SU-DHL-6 (cell line): ENCODE measurements around the gene PFDN1.

ENCODE experiments used
- H2AFZ ChIP-seq: fragments of 200-600 bp; sonication (generic); 2 replicates; pipeline ENCODE4 v1.6.1; 2014; ENCODE audit warnings: low read depth, mild to moderate bottlenecking, moderate library complexity, mixed read lengths, antibody characterized with exemption, low read length; ENCODE audit not compliant: severe bottlenecking
- H3F3A ChIP-seq: fragments of 200-600 bp; shearing (Covaris generic); 2 replicates; pipeline ENCODE4 v1.6.0; 2016; ENCODE audit warnings: antibody characterized with exemption, mild to moderate bottlenecking; ENCODE audit not compliant: insufficient read depth
- H3K27ac ChIP-seq: fragments of 200-600 bp; sonication (generic); 2 replicates; pipeline ENCODE4 v1.5.1; 2016; ENCODE audit warnings: low read depth, mild to moderate bottlenecking, low read length, moderate library complexity, mixed read lengths
- H3K27me3 ChIP-seq: fragments of 200-600 bp; sonication (generic), shearing (Covaris generic); 2 replicates; pipeline ENCODE4 v1.6.0; 2014; ENCODE audit warnings: mild to moderate bottlenecking, low read length
- H3K36me3 ChIP-seq: fragments of 200-600 bp; sonication (generic); 2 replicates; pipeline ENCODE4 v1.6.1; 2014; ENCODE audit warnings: mild to moderate bottlenecking, low read length, mixed read lengths
- H3K4me2 ChIP-seq: fragments of 300-600, 200-600 bp; shearing (Covaris generic), sonication (generic); 2 replicates; pipeline ENCODE4 v1.6.0; 2014; ENCODE audit warnings: low read length, low read depth, mild to moderate bottlenecking; ENCODE audit not compliant: poor library complexity, severe bottlenecking
- H3K4me3 ChIP-seq: fragments of 200-600 bp; sonication (generic); 2 replicates; pipeline ENCODE4 v1.5.1; 2014; ENCODE audit warnings: antibody characterized with exemption, low read length, mild to moderate bottlenecking, mixed read lengths; ENCODE audit not compliant: insufficient read depth, poor library complexity, severe bottlenecking
- H3K79me2 ChIP-seq: fragments of 200-600 bp; sonication (generic); 2 replicates; pipeline ENCODE4 v1.6.1; 2014; ENCODE audit warnings: mild to moderate bottlenecking, low read length, moderate library complexity; ENCODE audit not compliant: insufficient read depth
- H3K9ac ChIP-seq: fragments of 200-600 bp; sonication (generic); 2 replicates; pipeline ENCODE4 v1.7.0; 2014; ENCODE audit warnings: mild to moderate bottlenecking, low read length
- H3K9me2 ChIP-seq: fragments of 200-600 bp; sonication (generic); replicated peaks from 2 replicates; pipeline ENCODE4 v1.6.1; 2014; ENCODE audit warnings: low read length; ENCODE audit not compliant: insufficient read depth
- H3K9me3 ChIP-seq: fragments of 200-600 bp; sonication (generic); 2 replicates; pipeline ENCODE4 v1.6.1; 2014; ENCODE audit warnings: low read length, mixed read lengths; ENCODE audit not compliant: insufficient read depth
- H4K20me1 ChIP-seq: fragments of 200-600 bp; sonication (generic); 2 replicates; pipeline ENCODE4 v1.6.1; 2014; ENCODE audit warnings: low read depth, mild to moderate bottlenecking, antibody characterized with exemption, low read length, moderate library complexity, mixed read lengths
- EZH2phosphoT487 ChIP-seq: fragments of 200-600 bp; sonication (generic), shearing (Covaris generic); conservative IDR thresholded peaks from 2 replicates; pipeline ENCODE4 v1.6.1; 2018; ENCODE audit warnings: mild to moderate bottlenecking, antibody characterized with exemption, low read length, moderate library complexity, mixed read lengths
- TF ChIP-seq, protein P1 (sequence below): fragments of 200-600 bp; sonication (generic); IDR thresholded peaks from one replicate; pipeline ENCODE4 v1.5.1; 2017; ENCODE audit warnings: antibody characterized with exemption, mild to moderate bottlenecking, low read length, moderate library complexity; ENCODE audit not compliant: insufficient read depth, poor library complexity, severe bottlenecking

Gene PFDN1

DNA sequence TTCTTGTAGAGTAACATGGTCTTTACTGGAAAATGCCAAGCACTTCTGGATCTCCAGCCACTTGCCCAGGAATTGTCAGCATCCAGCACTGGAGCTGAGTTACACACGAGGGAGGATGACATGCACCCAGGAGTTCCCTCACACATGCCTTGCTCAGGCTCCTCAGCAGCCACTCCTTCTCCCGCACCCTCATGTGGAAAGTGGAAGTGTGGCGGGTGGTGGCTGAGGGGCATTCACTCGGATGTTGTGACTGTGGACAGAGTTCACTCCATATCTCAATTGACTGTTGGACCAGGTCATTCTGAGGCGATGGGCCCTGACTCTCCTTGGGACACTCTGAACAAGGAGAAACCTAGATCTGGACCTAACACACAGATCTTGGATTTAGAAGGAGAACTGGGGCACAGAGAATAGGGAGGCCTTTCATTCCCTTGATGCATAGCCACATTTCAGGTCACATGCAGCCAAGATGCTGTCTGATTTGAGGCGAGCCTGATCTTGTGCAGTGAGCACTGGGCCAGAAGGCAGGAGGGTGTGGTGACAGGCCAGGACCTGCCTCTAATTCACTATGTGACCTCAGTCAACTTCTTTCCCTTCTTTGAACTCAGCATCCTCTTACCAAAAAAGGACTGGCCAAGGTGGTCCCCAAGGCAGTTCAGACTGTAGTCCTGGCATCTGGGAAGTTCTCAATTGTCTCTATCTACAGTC is 65.9 kb downstream of the PFDN1 start:
- no peaks in the 10 kb centered on the region for H3F3A ChIP-seq
- H2AFZ ChIP-seq = no peak overlapping the region
- no peaks in the 10 kb centered on the region for H3K9me3 ChIP-seq
- H3K27ac ChIP-seq = no peak overlapping the region
- H3K4me3 ChIP-seq = no peak overlapping the region
- H3K9ac ChIP-seq = no peak overlapping the region
- no peak for TF ChIP-seq EZH2phosphoT487
- TF ChIP-seq, protein P1, sequence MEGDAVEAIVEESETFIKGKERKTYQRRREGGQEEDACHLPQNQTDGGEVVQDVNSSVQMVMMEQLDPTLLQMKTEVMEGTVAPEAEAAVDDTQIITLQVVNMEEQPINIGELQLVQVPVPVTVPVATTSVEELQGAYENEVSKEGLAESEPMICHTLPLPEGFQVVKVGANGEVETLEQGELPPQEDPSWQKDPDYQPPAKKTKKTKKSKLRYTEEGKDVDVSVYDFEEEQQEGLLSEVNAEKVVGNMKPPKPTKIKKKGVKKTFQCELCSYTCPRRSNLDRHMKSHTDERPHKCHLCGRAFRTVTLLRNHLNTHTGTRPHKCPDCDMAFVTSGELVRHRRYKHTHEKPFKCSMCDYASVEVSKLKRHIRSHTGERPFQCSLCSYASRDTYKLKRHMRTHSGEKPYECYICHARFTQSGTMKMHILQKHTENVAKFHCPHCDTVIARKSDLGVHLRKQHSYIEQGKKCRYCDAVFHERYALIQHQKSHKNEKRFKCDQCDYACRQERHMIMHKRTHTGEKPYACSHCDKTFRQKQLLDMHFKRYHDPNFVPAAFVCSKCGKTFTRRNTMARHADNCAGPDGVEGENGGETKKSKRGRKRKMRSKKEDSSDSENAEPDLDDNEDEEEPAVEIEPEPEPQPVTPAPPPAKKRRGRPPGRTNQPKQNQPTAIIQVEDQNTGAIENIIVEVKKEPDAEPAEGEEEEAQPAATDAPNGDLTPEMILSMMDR = no peak
- no peaks in the 10 kb centered on the region for H3K27me3 ChIP-seq
- no peaks in the 10 kb centered on the region for H3K79me2 ChIP-seq
- H3K36me3 ChIP-seq = no peaks in the 10 kb centered on the region
- no peak overlapping the region for H3K4me2 ChIP-seq
- no peaks in the 10 kb centered on the region for H3K9me2 ChIP-seq
- no peaks in the 10 kb centered on the region for H4K20me1 ChIP-seq

DNA sequence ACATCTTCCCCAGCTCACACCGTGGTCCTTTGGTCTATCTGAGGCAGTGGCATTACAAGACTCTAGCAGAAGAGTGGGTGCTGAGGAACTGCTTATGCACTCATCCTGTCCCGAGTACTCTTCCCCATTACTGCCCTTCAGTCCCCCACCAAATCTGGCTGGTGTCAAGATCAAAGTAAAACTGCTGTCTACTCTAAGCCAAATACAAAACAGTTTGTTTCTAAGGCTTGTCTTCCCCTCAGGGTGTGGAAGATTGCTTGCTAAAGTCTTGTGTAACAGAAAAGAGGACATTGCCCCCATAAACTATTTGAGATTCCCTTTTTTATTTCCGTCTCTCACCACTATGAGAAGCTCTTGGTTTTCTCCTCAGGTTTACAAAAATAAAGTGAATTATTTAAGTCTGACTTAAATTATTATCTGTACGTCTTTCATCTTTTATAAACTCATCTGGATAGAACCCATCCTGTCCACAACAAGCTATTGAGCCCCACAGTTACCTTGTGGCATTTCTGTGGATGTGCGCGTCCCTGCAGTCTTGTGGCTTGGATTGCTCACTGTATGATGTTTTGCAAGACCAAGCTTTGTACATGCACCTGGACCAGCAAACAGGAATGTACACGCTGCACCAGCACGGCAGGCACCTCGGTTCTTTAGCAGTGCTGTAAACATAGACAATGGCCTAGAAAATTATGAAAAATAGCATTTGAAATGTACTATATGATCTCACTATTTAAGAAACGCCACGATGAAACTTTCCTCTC is 66.9 kb downstream of the PFDN1 start:
- Histone ChIP-seq H4K20me1 (no peaks in the 10 kb centered on the region), H3K4me2 (no peak overlapping the region), H3K9me2 (no peaks in the 10 kb centered on the region), H2AFZ (no peak overlapping the region), H3F3A (no peaks in the 10 kb centered on the region), H3K27me3 (no peaks in the 10 kb centered on the region), H3K36me3 (no peaks in the 10 kb centered on the region), H3K4me3 (no peak overlapping the region), H3K9ac (no peak overlapping the region), H3K27ac (no peak overlapping the region), H3K9me3 (no peaks in the 10 kb centered on the region), H3K79me2 (no peaks in the 10 kb centered on the region)
- TF ChIP-seq, protein P1 = no peak
- TF ChIP-seq EZH2phosphoT487 = no peak

DNA sequence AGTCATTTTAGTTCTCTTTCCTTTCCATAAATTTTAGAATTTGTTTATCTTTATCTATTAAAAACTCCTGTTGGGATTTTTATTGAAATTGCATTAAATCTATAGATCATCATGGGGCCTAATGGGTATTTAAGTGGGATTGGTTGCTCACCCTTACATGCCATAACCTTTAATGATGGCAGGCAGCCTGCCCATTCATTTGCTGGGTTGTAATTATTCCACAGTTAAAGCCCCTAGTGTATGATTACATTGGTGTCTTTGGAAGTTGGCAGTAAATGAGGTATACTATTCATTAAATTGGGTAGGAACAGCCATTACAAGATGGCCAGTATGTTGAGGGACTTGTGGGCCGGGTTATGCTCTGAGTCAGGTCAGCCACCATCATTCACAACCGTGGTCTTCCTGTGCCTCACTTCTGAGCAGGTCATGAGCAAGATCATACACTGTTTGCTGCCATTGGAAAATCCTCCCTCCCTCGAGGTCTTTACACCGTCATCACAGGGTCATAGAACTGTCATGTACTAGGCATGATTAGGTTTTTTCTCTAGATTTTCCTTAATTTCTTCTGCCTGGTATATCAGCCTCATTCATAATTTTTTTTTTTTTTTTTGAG is 68.4 kb downstream of the PFDN1 start:
- H2AFZ ChIP-seq = no peak overlapping the region
- H3K9me2 ChIP-seq = no peaks in the 10 kb centered on the region
- H4K20me1 ChIP-seq = no peaks in the 10 kb centered on the region
- no peak overlapping the region for H3K9ac ChIP-seq
- no peaks in the 10 kb centered on the region for H3K36me3 ChIP-seq
- no peaks in the 10 kb centered on the region for H3K79me2 ChIP-seq
- H3K9me3 ChIP-seq = no peaks in the 10 kb centered on the region
- H3F3A ChIP-seq = no peaks in the 10 kb centered on the region
- no peak overlapping the region for H3K4me3 ChIP-seq
- no peak overlapping the region for H3K27ac ChIP-seq
- H3K4me2 ChIP-seq = no peak overlapping the region
- TF ChIP-seq, protein P1 = no peak
- TF ChIP-seq EZH2phosphoT487 = no peak
- H3K27me3 ChIP-seq = no peaks in the 10 kb centered on the region
